Glomerular visceral epithelial cell (primary cell): ENCODE data around the gene ALG3.

Experiments used
- DNase-seq: peaks from one replicate; pipeline ENCODE4 v3.0.0-alpha.2; 2016; ENCODE audit errors: extremely low spot score

Gene ALG3

GRCh38 chr3:184234671-184235380 is 13.9 kb downstream of the ALG3 start:
- no peak for DNase-seq

- DNase-seq: peak; percentile 86
These were observed 14.5 kb downstream of the ALG3 start for GRCh38 chr3:184234224-184234623.

- DNase-seq: no peak
These were observed 15.5 kb downstream of the ALG3 start for GRCh38 chr3:184233127-184233843.

GRCh38 chr3:184231671-184232070 is 17.1 kb downstream of the ALG3 start:
- DNase-seq: no peak

GRCh38 chr3:184230603-184231528 is 17.9 kb downstream of the ALG3 start:
- DNase-seq: no peak

- DNase-seq: no peak
These were observed 18.6 kb downstream of the ALG3 start for GRCh38 chr3:184230081-184230602.

- DNase-seq: peak; percentile 65
These were observed 19.2 kb downstream of the ALG3 start, which contains the start of gene VWA5B2 for GRCh38 chr3:184229394-184230080. Gene VWA5B2, plus strand, starts transcription at chr3:184229585. Its CDS starts 944 bp downstream, at chr3:184230529.

GRCh38 chr3:184228376-184229137 is 20.2 kb downstream of the ALG3 start:
- no peak for DNase-seq

- peak; percentile 34 for DNase-seq
These were observed 21.3 kb downstream of the ALG3 start for GRCh38 chr3:184227481-184227935.

- DNase-seq: no peak
These were observed 24.8 kb downstream of the ALG3 start for GRCh38 chr3:184223946-184224345.

- DNase-seq: no peak
These were observed 26.2 kb downstream of the ALG3 start for GRCh38 chr3:184222521-184222920.

- no peak for DNase-seq
These were observed 29.9 kb downstream of the ALG3 start for GRCh38 chr3:184218814-184219213.

- no peak for DNase-seq
These were observed 37.0 kb downstream of the ALG3 start for GRCh38 chr3:184211718-184212117.

- DNase-seq: no peak
These were observed 37.5 kb downstream of the ALG3 start for GRCh38 chr3:184211297-184211696.

GRCh38 chr3:184209146-184209923 is 39.4 kb downstream of the ALG3 start:
- DNase-seq: no peak

GRCh38 chr3:184203526-184203925 is 45.2 kb downstream of the ALG3 start:
- DNase-seq: no peak

GRCh38 chr3:184200825-184201224 is 47.9 kb downstream of the ALG3 start:
- DNase-seq: no peak

- no peak for DNase-seq
These were observed 50.3 kb downstream of the ALG3 start for GRCh38 chr3:184198509-184198908.

GRCh38 chr3:184196536-184196935 is 52.2 kb downstream of the ALG3 start:
- no peak for DNase-seq
